ENCODE measurements around the gene PCDHGB5. TPM values are rescaled to one million over a fixed set of nuclear protein-coding genes. Genes with fewer than 3 reads are reported as not detected.

Gene PCDHGB5
- polyA plus RNA-seq, 1 of the 3 experiments (the other 2 are of a cell fraction), result 0.15 TPM

DNA sequence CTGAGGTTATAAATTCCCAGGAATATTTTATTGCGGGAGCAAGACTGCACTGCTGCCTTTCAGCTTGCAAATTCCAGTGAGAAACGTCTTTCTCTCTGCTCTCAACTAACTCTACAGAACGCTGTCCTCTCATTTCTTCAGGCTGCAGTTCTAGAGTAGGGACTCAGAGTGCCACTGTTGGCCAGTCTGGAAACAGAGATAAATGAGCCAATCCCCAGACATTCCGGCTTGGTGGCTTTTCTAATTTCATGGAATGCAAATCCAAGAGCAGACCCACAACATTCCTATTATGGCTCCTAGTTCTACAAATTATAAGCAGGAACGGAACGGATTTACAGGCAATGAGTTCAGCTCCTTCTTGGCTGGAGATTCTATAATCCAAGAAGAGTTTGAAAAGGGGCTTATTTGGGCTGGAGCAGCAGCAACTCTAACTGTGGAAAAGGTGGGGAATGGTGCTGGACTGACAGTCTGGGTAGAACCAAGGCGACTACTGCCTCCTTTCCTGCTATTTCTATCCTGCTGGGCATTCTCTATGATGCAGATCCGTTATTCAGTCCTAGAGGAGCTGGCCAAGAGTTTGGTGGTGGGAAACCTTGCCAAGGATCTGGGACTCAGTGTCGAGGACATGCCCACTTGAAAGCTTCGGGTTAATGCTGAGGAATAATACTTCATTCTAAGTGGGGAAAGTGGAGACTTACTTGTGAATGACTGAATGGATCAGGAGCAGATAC, 41.8 kb downstream of the PCDHGB5 start:
- Histone ChIP-seq H3K4me3 (ENCODE audit: low read depth in 2 of 2, low read length in 1 of 2) (no peak overlapping the region; a peak in 1 of 4 replicates), H3K27me3 (ENCODE audit: insufficient read depth) (no peaks in the 10 kb centered on the region), H3F3A (replicated peaks; ENCODE audit: insufficient read depth) (no peaks in the 10 kb centered on the region), H3K9ac (no peak overlapping the region), H3K4me1 (ENCODE audit: control insufficient read depth in 1 of 2, insufficient read depth in 2 of 2, low read depth in 1 of 2, low read length in 1 of 2) (no peaks in the 10 kb centered on the region), H2AFZ (ENCODE audit: low read depth) (no peak overlapping the region), H3K9me2 (no peaks in the 10 kb centered on the region), H3K4me2 (no peak overlapping the region), H3K36me3 (replicated peaks in 1 of 2; ENCODE audit: control insufficient read depth in 1 of 2, insufficient read depth in 2 of 2, low read length in 1 of 2) (no peaks in the 10 kb centered on the region), H3K79me2 (ENCODE audit: insufficient read depth) (0 out of 2 replicates have a peak, but pooled peaks cover 5% of the 10 kb centered on the region), H4K20me1 (ENCODE audit: insufficient read depth) (no peaks in the 10 kb centered on the region), H3K27ac (ENCODE audit: low read depth in 2 of 2, low read length in 1 of 2) (no peak overlapping the region), H3K9me3 (peaks cover 2% of the 10 kb centered on the region; the same call in 1 of the 2 replicates)
- TF ChIP-seq FOXM1 (IDR thresholded peaks at IDR 0.05; ENCODE audit: low read depth) (no peak), SIN3A (IDR thresholded peaks at IDR 0.05; ENCODE audit: borderline replicate concordance, low read depth, low read length) (no peak), MXI1 (IDR thresholded peaks at IDR 0.05; ENCODE audit: low read depth, low read length) (no peak)
- TF ChIP-seq, protein P1, sequence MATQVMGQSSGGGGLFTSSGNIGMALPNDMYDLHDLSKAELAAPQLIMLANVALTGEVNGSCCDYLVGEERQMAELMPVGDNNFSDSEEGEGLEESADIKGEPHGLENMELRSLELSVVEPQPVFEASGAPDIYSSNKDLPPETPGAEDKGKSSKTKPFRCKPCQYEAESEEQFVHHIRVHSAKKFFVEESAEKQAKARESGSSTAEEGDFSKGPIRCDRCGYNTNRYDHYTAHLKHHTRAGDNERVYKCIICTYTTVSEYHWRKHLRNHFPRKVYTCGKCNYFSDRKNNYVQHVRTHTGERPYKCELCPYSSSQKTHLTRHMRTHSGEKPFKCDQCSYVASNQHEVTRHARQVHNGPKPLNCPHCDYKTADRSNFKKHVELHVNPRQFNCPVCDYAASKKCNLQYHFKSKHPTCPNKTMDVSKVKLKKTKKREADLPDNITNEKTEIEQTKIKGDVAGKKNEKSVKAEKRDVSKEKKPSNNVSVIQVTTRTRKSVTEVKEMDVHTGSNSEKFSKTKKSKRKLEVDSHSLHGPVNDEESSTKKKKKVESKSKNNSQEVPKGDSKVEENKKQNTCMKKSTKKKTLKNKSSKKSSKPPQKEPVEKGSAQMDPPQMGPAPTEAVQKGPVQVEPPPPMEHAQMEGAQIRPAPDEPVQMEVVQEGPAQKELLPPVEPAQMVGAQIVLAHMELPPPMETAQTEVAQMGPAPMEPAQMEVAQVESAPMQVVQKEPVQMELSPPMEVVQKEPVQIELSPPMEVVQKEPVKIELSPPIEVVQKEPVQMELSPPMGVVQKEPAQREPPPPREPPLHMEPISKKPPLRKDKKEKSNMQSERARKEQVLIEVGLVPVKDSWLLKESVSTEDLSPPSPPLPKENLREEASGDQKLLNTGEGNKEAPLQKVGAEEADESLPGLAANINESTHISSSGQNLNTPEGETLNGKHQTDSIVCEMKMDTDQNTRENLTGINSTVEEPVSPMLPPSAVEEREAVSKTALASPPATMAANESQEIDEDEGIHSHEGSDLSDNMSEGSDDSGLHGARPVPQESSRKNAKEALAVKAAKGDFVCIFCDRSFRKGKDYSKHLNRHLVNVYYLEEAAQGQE (IDR thresholded peaks at IDR 0.05; ENCODE audit: low read depth, low read length), result no peak
- TF ChIP-seq, protein P2, sequence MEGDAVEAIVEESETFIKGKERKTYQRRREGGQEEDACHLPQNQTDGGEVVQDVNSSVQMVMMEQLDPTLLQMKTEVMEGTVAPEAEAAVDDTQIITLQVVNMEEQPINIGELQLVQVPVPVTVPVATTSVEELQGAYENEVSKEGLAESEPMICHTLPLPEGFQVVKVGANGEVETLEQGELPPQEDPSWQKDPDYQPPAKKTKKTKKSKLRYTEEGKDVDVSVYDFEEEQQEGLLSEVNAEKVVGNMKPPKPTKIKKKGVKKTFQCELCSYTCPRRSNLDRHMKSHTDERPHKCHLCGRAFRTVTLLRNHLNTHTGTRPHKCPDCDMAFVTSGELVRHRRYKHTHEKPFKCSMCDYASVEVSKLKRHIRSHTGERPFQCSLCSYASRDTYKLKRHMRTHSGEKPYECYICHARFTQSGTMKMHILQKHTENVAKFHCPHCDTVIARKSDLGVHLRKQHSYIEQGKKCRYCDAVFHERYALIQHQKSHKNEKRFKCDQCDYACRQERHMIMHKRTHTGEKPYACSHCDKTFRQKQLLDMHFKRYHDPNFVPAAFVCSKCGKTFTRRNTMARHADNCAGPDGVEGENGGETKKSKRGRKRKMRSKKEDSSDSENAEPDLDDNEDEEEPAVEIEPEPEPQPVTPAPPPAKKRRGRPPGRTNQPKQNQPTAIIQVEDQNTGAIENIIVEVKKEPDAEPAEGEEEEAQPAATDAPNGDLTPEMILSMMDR (IDR thresholded peaks at IDR 0.05), result 0 out of 2 replicates have a peak, but pooled peaks have one; percentile 7
- POLR2A ChIA-PET, result no interaction called here
- WGBS (ENCODE audit: low lambda C conversion rate), result 80% methylated on average over 10 of the region's 10 CpGs
- no peak for DNase-seq
- CTCF ChIA-PET, result interaction anchor here (0.6 kb wide), 1 partner anchor 85 kb away, joined by 3 read pairs; no protein-coding TSS in a partner anchor

DNA sequence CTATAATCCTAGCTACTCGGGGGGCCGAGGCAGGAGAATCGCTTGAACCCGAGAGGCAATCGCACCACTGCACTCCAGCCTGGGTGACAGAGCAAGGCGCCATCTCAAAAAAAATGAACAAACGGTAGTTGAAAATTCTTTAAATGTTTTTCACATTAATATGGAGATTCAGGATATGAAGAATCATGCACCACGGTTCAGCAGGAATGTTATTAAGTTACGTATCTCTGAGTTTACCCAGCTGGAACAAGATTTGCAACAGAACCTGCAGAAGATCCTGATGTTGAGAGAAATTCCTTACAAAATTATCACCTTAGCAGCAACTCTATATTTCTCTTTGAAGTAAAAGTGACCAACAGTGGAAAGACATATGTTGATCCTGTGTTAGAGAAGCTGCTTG, 42.6 kb downstream of the PCDHGB5 start:
- Histone ChIP-seq H2AFZ (ENCODE audit: low read depth) (no peak overlapping the region), H3K36me3 (replicated peaks in 1 of 2; ENCODE audit: control insufficient read depth in 1 of 2, insufficient read depth in 2 of 2, low read length in 1 of 2) (no peaks in the 10 kb centered on the region), H3K4me1 (ENCODE audit: control insufficient read depth in 1 of 2, insufficient read depth in 2 of 2, low read depth in 1 of 2, low read length in 1 of 2) (no peaks in the 10 kb centered on the region), H3K4me3 (ENCODE audit: low read depth in 2 of 2, low read length in 1 of 2) (peak overlapping the region in 1 of 2 experiments; percentile 12; a peak in 1 of 4 replicates), H3K9me2 (no peaks in the 10 kb centered on the region), H4K20me1 (ENCODE audit: insufficient read depth) (no peaks in the 10 kb centered on the region), H3K27ac (ENCODE audit: low read depth in 2 of 2, low read length in 1 of 2) (no peak overlapping the region), H3F3A (replicated peaks; ENCODE audit: insufficient read depth) (no peaks in the 10 kb centered on the region), H3K9ac (no peak overlapping the region), H3K9me3 (peaks cover 4% of the 10 kb centered on the region; the same call in 1 of the 2 replicates), H3K4me2 (no peak overlapping the region), H3K79me2 (ENCODE audit: insufficient read depth) (0 out of 2 replicates have a peak, but pooled peaks cover 3% of the 10 kb centered on the region), H3K27me3 (ENCODE audit: insufficient read depth) (no peaks in the 10 kb centered on the region)
- TF ChIP-seq RAD21 (IDR thresholded peaks at IDR 0.05; ENCODE audit: low read length), result no peak
- TF ChIP-seq, protein P3, sequence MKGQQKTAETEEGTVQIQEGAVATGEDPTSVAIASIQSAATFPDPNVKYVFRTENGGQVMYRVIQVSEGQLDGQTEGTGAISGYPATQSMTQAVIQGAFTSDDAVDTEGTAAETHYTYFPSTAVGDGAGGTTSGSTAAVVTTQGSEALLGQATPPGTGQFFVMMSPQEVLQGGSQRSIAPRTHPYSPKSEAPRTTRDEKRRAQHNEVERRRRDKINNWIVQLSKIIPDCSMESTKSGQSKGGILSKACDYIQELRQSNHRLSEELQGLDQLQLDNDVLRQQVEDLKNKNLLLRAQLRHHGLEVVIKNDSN (IDR thresholded peaks at IDR 0.05; ENCODE audit: borderline replicate concordance, low read depth), result no peak
- WGBS (ENCODE audit: low lambda C conversion rate), result 79% methylated on average over 9 of the region's 9 CpGs
- POLR2A ChIA-PET, result no interaction called here
- CTCF ChIA-PET, result no interaction called here
- no peak for DNase-seq

Data from SK-N-SH (cell line).